SKM-1 treated with dmso at 0.1 percent for 144 hours (cell line): ENCODE data around the gene KNCN.
A peak's percentile ranks its signal among the peaks of the same experiment; 100 is the strongest.

ENCODE experiments used
- DNase-seq: peaks from one replicate; lab custom pipeline; 2025; ENCODE audit not compliant: unreplicated experiment; lab: John Stamatoyannopoulos, UW

KNCN gene

GRCh38 chr1:46525253-46525983 lies 26.0 kb downstream of the KNCN start:
- no peak for DNase-seq

- DNase-seq = no peak
Observed at GRCh38 chr1:46524843-46525242, 26.6 kb downstream of the KNCN start.

GRCh38 chr1:46523496-46524353 lies 27.7 kb downstream of the KNCN start:
- DNase-seq = no peak

DNA sequence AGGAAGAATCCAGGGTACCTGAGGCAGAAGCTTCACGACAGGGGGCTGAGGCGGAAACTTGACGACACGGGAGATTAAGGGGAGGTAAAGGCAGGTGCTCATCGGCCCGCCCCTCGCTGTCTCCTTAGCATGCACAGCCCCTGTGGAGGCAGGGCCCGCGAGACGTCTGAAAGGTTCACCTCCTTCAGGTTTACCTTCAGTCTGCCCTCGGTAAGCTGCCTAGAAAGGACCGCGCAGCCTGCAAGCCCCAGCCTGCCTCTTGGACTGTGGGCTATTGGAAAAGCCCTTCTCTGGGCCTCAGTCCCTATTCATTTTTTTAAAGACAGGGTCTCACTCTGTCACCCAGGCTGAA lies 28.5 kb downstream of the KNCN start:
- no peak for DNase-seq

GRCh38 chr1:46522184-46522968 lies 29.1 kb downstream of the KNCN start:
- peak; percentile 53 for DNase-seq

- DNase-seq = no peak
Observed at GRCh38 chr1:46521414-46521813, 30.0 kb downstream of the KNCN start.

DNA sequence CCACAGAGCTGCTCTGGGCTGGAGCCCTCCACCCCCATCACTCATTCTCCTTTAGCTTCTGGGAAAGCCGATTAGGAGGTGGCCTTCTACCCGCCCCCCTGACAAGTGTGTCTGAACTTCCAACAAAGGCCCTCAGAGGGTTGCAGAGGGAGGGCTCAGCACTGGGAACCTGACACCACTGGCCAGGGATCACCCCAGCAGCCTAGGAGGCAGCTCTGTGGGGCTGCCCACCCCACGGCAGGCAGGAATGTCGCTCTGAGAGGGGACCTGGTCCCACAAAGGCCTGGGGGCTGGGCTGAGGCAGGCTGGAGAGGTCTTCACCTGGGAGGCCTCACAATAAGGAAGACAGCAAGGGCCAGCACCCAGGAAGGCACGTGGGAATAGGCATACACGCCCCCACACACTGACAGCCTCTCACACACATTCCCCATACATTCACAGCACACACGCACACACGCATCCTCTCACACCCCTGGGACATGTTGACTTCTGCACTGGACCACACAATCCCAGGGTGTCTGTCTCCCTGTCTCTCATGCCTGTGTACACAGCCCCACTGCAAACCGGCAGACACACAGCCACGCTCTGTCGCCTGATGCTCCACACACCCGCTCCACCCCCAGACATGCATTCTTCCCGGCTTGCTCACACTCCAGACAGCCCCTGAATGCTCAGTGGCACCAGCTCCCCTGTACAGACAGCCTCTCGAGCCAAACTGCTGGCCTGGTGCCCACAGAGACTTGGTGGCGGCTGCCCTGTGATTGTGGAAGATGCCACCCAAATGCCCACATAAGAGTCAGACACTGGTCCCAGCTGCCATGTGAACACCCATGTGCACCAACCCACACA lies 31.2 kb downstream of the KNCN start:
- DNase-seq = no peak

DNA sequence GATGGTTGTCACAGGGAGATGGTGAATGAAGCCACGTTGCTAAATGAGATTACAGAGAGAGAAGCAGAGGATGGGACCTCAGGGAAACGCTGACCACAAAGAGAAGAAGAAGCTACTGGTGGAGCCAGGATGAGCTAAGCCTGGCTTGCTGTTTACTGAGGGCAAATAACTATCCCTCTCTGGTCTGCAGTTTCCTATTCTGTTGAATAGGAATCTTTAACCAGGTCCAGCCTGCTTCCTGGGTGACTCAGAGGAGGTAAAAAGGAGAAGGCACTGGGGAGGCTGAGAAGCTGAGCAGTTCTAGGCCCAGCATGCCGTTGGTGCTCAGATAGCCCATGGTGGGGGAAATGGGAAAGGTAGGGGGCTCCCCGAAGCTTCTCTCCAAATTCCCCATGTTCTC lies 32.2 kb downstream of the KNCN start:
- no peak for DNase-seq

- no peak for DNase-seq
Observed at GRCh38 chr1:46517932-46518498, 33.4 kb downstream of the KNCN start.

GRCh38 chr1:46517010-46517600 lies 34.3 kb downstream of the KNCN start:
- no peak for DNase-seq

DNA sequence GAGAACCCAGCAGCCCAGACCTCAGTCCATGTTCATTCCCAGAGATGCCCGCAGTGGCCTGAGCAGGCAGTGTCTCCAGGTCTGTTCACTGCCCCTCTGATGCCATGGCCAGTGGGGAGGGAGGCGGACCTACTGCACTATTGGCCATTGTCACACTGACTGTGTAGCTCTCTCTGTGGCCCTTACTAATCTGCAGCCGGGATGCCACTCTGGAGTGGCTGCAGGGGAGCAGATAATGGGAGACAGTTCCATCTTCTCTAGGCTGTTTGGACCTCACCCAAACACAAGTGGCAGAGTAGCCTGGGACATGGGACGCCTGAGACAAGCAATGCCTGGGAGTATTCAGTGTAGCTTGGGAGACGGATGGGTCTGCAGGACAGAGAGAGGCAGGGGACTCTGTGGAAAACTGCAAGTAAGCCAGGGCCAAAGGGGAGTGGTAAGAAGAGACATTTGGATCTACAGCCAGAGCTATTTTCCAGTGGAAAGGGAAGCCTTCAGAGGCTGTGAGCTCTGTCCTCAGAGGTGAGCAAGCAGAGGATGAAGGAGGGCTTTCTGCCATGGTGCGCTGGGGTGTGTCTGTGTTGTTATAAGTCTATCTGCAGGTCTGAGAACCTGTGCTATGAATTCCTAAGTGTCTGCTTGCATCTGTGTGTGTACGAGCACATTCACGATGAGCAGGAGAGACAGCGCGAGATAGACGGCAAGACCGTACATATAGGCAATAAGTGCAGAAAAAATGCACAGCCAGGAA lies 35.1 kb downstream of the KNCN start:
- DNase-seq = no peak

DNA sequence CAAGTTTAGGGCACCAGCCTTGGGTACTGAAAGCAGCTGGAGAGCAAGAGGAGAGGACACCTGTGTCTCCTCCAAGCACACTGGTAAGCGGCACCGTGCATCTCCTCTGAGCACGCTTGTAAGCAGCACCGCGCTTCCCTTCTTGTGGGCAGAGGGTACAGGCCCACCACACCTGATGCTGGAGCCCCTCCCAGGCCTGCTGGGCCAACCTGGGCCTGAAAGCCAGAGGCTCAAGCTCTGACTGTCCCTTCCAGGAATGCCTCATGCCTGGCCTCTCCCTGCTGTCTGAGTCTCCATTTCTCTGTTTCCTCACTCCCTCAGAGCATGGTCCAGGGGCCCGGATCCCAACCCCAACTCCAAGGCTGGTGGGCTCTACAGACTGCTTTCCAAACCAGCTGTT lies 35.9 kb downstream of the KNCN start:
- no peak for DNase-seq

- no peak for DNase-seq
Observed at GRCh38 chr1:46513536-46513935, 37.9 kb downstream of the KNCN start.

GRCh38 chr1:46512792-46513190 lies 38.7 kb downstream of the KNCN start:
- DNase-seq = no peak

DNA sequence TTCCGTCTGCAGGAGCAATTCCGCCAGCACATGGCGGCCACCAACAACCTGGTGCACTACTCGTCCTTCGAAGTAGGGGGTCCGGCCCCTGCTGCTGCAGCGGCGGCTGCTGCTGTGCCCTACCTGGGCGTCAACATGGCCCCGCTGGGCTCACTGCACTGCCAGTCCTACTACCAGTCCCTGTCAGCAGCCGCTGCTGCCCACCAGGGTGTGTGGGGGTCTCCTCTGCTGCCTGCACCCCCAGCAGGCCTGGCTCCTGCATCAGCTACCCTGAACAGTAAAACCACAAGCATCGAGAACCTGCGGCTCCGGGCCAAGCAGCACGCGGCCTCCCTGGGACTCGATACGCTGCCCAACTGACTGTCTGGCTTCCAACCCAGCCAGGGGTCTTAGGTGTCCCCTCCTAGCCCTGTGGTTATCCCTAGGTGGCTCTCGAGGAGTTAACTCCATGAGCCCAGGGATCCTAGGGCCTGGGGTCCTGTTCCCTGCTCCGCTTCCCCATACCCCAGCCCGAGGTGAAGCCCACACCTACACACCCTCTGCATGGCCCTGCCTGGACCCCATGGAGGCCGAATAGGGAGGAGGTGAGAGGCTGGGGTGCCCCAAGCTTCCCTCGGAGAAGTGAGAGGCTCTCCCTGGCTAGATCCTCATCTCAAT lies 39.2 kb downstream of the KNCN start:
- DNase-seq = no peak

DNA sequence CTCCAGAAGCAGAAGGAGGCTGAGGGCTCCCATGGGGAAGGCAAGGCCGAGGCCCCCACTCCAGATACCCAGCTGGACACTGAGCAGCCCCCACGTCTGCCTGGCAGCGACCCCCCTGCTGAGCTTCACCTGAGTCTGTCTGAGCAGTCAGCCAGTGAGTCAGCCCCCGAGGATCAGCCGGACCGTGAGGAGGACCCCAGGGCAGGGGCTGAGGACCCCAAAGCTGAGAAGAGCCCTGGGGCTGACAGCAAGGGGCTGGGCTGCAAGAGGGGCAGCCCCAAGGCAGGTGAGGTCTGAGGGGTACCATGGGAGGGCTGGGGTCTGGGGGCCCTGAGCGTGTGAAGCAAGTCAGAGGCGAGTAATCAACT lies 40.5 kb downstream of the KNCN start:
- no peak for DNase-seq

DNA sequence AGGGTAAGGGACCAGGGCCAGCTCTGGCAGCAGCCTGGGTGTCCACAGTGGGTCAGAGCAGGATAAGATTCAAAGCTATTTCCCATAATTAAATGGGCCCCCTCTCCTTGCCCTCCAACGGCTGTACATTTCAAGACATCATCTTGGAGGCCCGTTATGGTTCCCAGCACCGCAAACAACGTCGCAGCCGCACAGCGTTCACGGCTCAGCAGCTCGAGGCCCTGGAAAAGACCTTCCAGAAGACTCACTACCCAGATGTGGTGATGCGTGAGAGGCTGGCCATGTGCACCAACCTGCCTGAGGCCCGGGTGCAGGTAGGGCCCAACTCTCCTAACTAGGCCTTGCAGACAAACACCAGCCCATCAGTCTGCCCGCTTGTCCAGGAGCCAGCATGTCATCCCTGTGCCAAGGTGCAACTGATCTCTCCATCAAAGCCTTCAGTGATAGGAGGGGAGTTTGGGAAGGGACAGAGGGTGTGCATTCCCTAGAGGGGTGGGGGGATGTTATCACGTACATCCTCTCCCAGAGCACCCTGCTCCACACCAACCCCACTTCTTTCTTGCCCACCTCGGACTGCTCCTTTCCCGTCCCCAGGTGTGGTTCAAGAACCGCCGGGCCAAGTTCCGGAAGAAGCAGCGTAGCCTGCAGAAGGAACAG lies 41.0 kb downstream of the KNCN start:
- DNase-seq = no peak

- DNase-seq = no peak
Observed at GRCh38 chr1:46508757-46509156, 42.7 kb downstream of the KNCN start.
